Retinal pigment epithelial cell (primary cell): ENCODE data around the gene FAM210A.

Source experiments
- DNase-seq: peaks from one replicate; pipeline ENCODE4 v3.0.0-alpha.2; 2010; ENCODE audit warnings: low read depth
- H3K4me3 ChIP-seq: 2 replicates; pipeline ENCODE4 v1.5.1; 2011; ENCODE audit warnings: mild to moderate bottlenecking, low read length, control low read depth, moderate library complexity
- CTCF ChIP-seq: conservative IDR thresholded peaks from 2 replicates; pipeline ENCODE4 v1.5.1; 2011; ENCODE audit warnings: low read depth, low read length, control low read depth, inconsistent platforms

Gene FAM210A

GRCh38 chr18:13613591-13614501 is 112.5 kb downstream of the FAM210A start:
- no peak for TF ChIP-seq CTCF
- no peak for DNase-seq
- no peak overlapping the region for H3K4me3 ChIP-seq
